Heart left ventricle (tissue), 16 donors: ENCODE data around the gene IQGAP2. TPM values are rescaled to one million over a fixed set of nuclear protein-coding genes. Genes with fewer than 3 reads are reported as not detected.
"Not testable (repeated sequence)": the region's sequence is repeated elsewhere in the genome, so short reads cannot be mapped to it uniquely, and the experiment has no call there.

ENCODE experiments used
- ATAC-seq, 4 donors: fragments of 200-7000 bp; cut with Tn5 transposase; one replicate each; pipeline ENCODE4 v1.9.1; 2020 to 2022; ENCODE audit warnings: moderate library complexity in 4 of 4, mild to moderate bottlenecking in 3 of 4, moderate number of reproducible peaks in 1 of 4
- DNase-seq, 5 donors: peaks; one replicate each; pipeline ENCODE4 v3.0.0-alpha.2; 2020
- H3K27ac ChIP-seq, 12 donors: fragments of 200-600 bp; sonication (generic) in 4 of 12; one replicate each; pipeline versions ENCODE4 v1.5.0 to v1.8.0; 2016 to 2022; ENCODE audit warnings: mild to moderate bottlenecking in 2 of 12
- H3K27me3 ChIP-seq, 9 donors: fragments of 200-600 bp; sonication (generic) in 2 of 9; one replicate each; pipeline versions ENCODE4 v1.5.1 to v1.8.0; 2016 to 2022; ENCODE audit warnings: mild to moderate bottlenecking in 3 of 9
- H3K36me3 ChIP-seq, 9 donors: fragments of 200-600 bp; sonication (generic) in 2 of 9; one replicate each; pipeline versions ENCODE4 v1.5.0 to v1.8.0; 2018 to 2022; ENCODE audit warnings: mild to moderate bottlenecking in 2 of 9
- H3K4me1 ChIP-seq, 12 donors: fragments of 200-600 bp; sonication (generic) in 4 of 12; one replicate each; pipeline versions ENCODE4 v1.5.0 to v1.8.0; 2016 to 2022; ENCODE audit warnings: mild to moderate bottlenecking in 3 of 12
- H3K4me3 ChIP-seq, 12 donors: fragments of 200-600 bp; sonication (generic) in 4 of 12; one replicate each; pipeline versions ENCODE4 v1.5.0 to v1.8.0; 2017 to 2022; ENCODE audit warnings: mild to moderate bottlenecking in 9 of 12, moderate library complexity in 4 of 12
- H3K9me3 ChIP-seq, 12 donors: fragments of 200-600 bp; sonication (generic) in 4 of 12; one replicate each; pipeline versions ENCODE4 v1.5.0 to v1.8.0; 2016 to 2022; ENCODE audit warnings: mild to moderate bottlenecking in 1 of 12
- CTCF ChIP-seq, 12 donors: fragments of 200-600 bp; sonication (generic) in 4 of 12; IDR thresholded peaks; one replicate each; pipeline versions ENCODE4 v1.5.0 to v1.8.0; 2018 to 2022; ENCODE audit warnings: antibody characterized with exemption in 12 of 12, mild to moderate bottlenecking in 5 of 12
- POLR2A ChIP-seq, 2 donors: fragments of 450-650 bp; IDR thresholded peaks; one replicate each; pipeline ENCODE4 v1.6.1; 2017; ENCODE audit warnings: antibody characterized with exemption in 2 of 2, mild to moderate bottlenecking in 2 of 2, moderate library complexity in 2 of 2
- WGBS, 4 donors: extraction: QIAGEN DNeasy Blood & Tissue Kit in 2 of 4; methylation state at CpG; one replicate each; pipeline versions ENCODE4 v1.1.5 to v1.1.7; 2013 to 2018; 5-methylcytosine and 5-hydroxymethylcytosine counted together
- intact Hi-C, 10 donors: fragments of 100-400 bp; cut with DNase I; formaldehyde crosslinking; loops; one replicate each; pipeline versions ENCODE4 v1.11.1 to v1.14.2; 2022
- polyA plus RNA-seq, 2 donors: library from polyadenylated mRNA; stranded (reverse); fragments of 200-250 nt; gene quantifications; one replicate each; pipeline ENCODE4 v1.2.3, GENCODE V29; 2013
- total RNA-seq, 9 donors: library from RNA; depleted of rRNA in 2 of 9; stranded (reverse); fragments of >200 nt in 2 of 9; fragmentation: NEBNext Ultra II Directional in 3 of 9; extraction: Animal tissue kit (Norgen Biotek cat#: 25700) in 3 of 9; gene quantifications; one replicate each; pipeline versions ENCODE4 v1.1.0 to v1.2.4, GENCODE V29; 2016 to 2023
- donor health status: ischemic (EF 13 %, LVEDD 7.1; RV severe dilation, severe dysfunction).
- donor health status: healthy with polysubstance abuse.
- donor health status: DM: no; HTN: yes; CAD: no.
- donor health status: DM: no; HTN: no; CAD: no.
- donor health status: ischemic (EF 25% LVEDD 6.9; RV normal size, moderate dysfunction).
- donor health status: ischemic (EF 25% LVEDD 5.7; RV mildly dilated, moderate dysfunction).
- donor health status: healthy.
- donor health status: DM: yes; HTN: yes; CAD: no.
- donor health status: ischemic (EF 35%, LVEDD 5.7; RV mildly dilated, moderate dysfunction).
- donor health status: nonischemic (EF 11% LVEDD 7.7; RV severe dilation, severe dysfunction).
- donor health status: DM: yes; HTN: yes; CAD: no.
- donor health status: PGD.
- donor health status: ischemic (EF 29% LVEDD 5.4; RV normal size, mild dysfunction).
- donor health status: nonischemic (EF 23%, LVEDD 6.1; RV moderate dilation, normal function).

Gene IQGAP2
- total and polyA plus RNA-seq, 11 donors, result 1.7 to 35.4 (median 6.1) TPM

- no peak for DNase-seq
- Histone ChIP-seq H3K36me3 (no peaks in the 10 kb centered on the region), H3K9me3 (no peaks in the 10 kb centered on the region), H3K27ac (peak overlapping the region in 3 of 12 donors; percentile 27 to 97 (median 43)), H3K4me1 (peaks cover 0 to 62% (median 0%) of the 10 kb centered on the region in 12 donors), H3K27me3 (no peaks in the 10 kb centered on the region), H3K4me3 (no peak overlapping the region)
- TF ChIP-seq POLR2A (IDR thresholded peaks at IDR 0.05), result no peak
- TF ChIP-seq CTCF (IDR thresholded peaks at IDR 0.05), result no peak
- intact Hi-C loops, result no loop called here
- 83 to 88% (median 85%) methylated on average over 3 of the region's 3 CpGs for WGBS, 4 donors
- no peak for ATAC-seq
These were observed 145.6 kb downstream of the IQGAP2 start for GRCh38 chr5:76548525-76549229.

GRCh38 chr5:76550881-76551280, 147.8 kb downstream of the IQGAP2 start:
- DNase-seq, ATAC-seq, H3K4me3 ChIP-seq, H3K9me3 ChIP-seq, H3K36me3 ChIP-seq, intact Hi-C loops, H3K27ac ChIP-seq, H3K27me3 ChIP-seq: not testable (repeated sequence)
- H3K4me1 ChIP-seq, result peaks cover 0 to 48% (median 0%) of the 10 kb centered on the region in 12 donors
- 95 to 98% (median 96%) methylated on average over 20 to 34 of the region's 34 CpGs for WGBS, 4 donors

GRCh38 chr5:76552546-76552945, 149.5 kb downstream of the IQGAP2 start:
- TF ChIP-seq CTCF (IDR thresholded peaks at IDR 0.05) (no peak), POLR2A (IDR thresholded peaks at IDR 0.05) (no peak)
- DNase-seq (no peak), ATAC-seq (no peak)
- Histone ChIP-seq H3K4me3 (no peak overlapping the region), H3K9me3 (no peaks in the 10 kb centered on the region), H3K27me3 (no peaks in the 10 kb centered on the region), H3K4me1 (peaks cover 0 to 31% (median 0%) of the 10 kb centered on the region in 12 donors), H3K27ac (peak overlapping the region in 1 of 12 donors; percentile 20), H3K36me3 (no peaks in the 10 kb centered on the region)
- 52 to 66% (median 55%) methylated on average over 1 of the region's 1 CpG for WGBS, 4 donors
- intact Hi-C loops, result no loop called here

GRCh38 chr5:76553251-76553650, 150.2 kb downstream of the IQGAP2 start:
- no peaks in the 10 kb centered on the region for H3K9me3 ChIP-seq
- intact Hi-C loops, result no loop called here
- peaks cover 0 to 24% (median 0%) of the 10 kb centered on the region in 12 donors for H3K4me1 ChIP-seq
- no peaks in the 10 kb centered on the region for H3K36me3 ChIP-seq
- no peak overlapping the region for H3K27ac ChIP-seq
- TF ChIP-seq POLR2A (IDR thresholded peaks at IDR 0.05), result no peak
- no peak for TF ChIP-seq CTCF (IDR thresholded peaks at IDR 0.05)
- DNase-seq (no peak), ATAC-seq (no peak)
- H3K27me3 ChIP-seq, result no peaks in the 10 kb centered on the region
- H3K4me3 ChIP-seq, result no peak overlapping the region
- WGBS, 4 donors, result 74 to 89% (median 80%) methylated on average over 2 of the region's 2 CpGs

- intact Hi-C loops, result no loop called here
- H3K27me3 ChIP-seq, result no peaks in the 10 kb centered on the region
- no peak overlapping the region for H3K4me3 ChIP-seq
- no peak overlapping the region for H3K27ac ChIP-seq
- WGBS, 4 donors, result 83 to 89% (median 87%) methylated on average over 4 of the region's 4 CpGs
- peaks cover 0 to 14% (median 0%) of the 10 kb centered on the region in 12 donors for H3K4me1 ChIP-seq
- TF ChIP-seq CTCF (IDR thresholded peaks at IDR 0.05) (no peak), POLR2A (IDR thresholded peaks at IDR 0.05) (no peak)
- ATAC-seq (no peak), DNase-seq (no peak)
- H3K9me3 ChIP-seq, result no peaks in the 10 kb centered on the region
- no peaks in the 10 kb centered on the region for H3K36me3 ChIP-seq
These were observed 152.0 kb downstream of the IQGAP2 start for GRCh38 chr5:76555114-76555513.
